PC-3 (cell line): Measurements from ENCODE around the gene MZT2B. TPM values are rescaled to one million over a fixed set of nuclear protein-coding genes. Genes with fewer than 3 reads are reported as not detected.
"Not testable (repeated sequence)": the region's sequence is repeated elsewhere in the genome, so short reads cannot be mapped to it uniquely, and the experiment has no call there.

ENCODE experiments used
- ATAC-seq: fragments of 200-7000 bp; cut with Tn5 transposase; 2 replicates; pipeline ENCODE4 v1.9.1; 2020; ENCODE audit warnings: mild to moderate bottlenecking, moderate library complexity
- BruUV-seq: library from RNA; stranded (reverse); fragments of 400-500 nt; replicated peaks from 2 replicates; lab custom pipeline; 2021; lab: Mats Ljungman, UMichigan
- CTCF ChIA-PET: fragments of 300-600 bp; sonication (Branson Sonifier 250); formaldehyde crosslinking; loops from one replicate; lab custom pipeline; 2022; ENCODE audit warnings: antibody characterized with exemption; lab: Charles Lee
- POLR2A ChIA-PET: fragments of 300-600 bp; sonication (Branson Sonifier 250); formaldehyde crosslinking; loops from one replicate; lab custom pipeline; 2022; ENCODE audit warnings: antibody characterized with exemption; ENCODE audit not compliant: unreplicated experiment; lab: Charles Lee
- DNase-seq: peaks from one replicate; pipeline ENCODE4 v3.0.0-alpha.2; 2015
- H2AFZ ChIP-seq: fragments of 300-600 bp; sonication (generic); 2 replicates; pipeline ENCODE4 v1.6.0; 2016; ENCODE audit warnings: antibody characterized with exemption, low read length
- H3F3A ChIP-seq: fragments of 300-600 bp; sonication (generic); one replicate; pipeline ENCODE4 v1.6.0; 2017; ENCODE audit warnings: antibody characterized with exemption, low read length, control low read depth, mild to moderate bottlenecking; ENCODE audit not compliant: unreplicated experiment
- H3K27ac ChIP-seq: fragments of 300-600 bp; sonication (generic); 2 replicates; pipeline ENCODE4 v1.5.1; 2016; ENCODE audit warnings: mild to moderate bottlenecking, low read length
- H3K27me3 ChIP-seq: fragments of 300-600 bp; sonication (generic); 2 replicates; pipeline ENCODE4 v1.6.1; 2016; ENCODE audit warnings: low read length, mixed read lengths
- H3K36me3 ChIP-seq: fragments of 300-600 bp; sonication (generic); 2 replicates; pipeline ENCODE4 v1.6.1; 2016; ENCODE audit warnings: low read depth, mixed run types, low read length, mixed read lengths
- H3K4me1 ChIP-seq: fragments of 300-600 bp; sonication (generic); 2 replicates; pipeline ENCODE4 v1.5.1; 2016; ENCODE audit warnings: low read length; ENCODE audit not compliant: insufficient read depth
- H3K4me2 ChIP-seq: fragments of 300-600 bp; sonication (generic); 2 replicates; pipeline ENCODE4 v1.6.0; 2016; ENCODE audit warnings: low read length
- H3K4me3 ChIP-seq: fragments of 300-600 bp; sonication (generic); 2 replicates; pipeline ENCODE4 v1.5.1; 2016; ENCODE audit warnings: mild to moderate bottlenecking, low read length, mixed read lengths
- H3K79me2 ChIP-seq: fragments of 300-600 bp; sonication (generic); 2 replicates; pipeline ENCODE4 v1.6.1; 2017; ENCODE audit warnings: low read length, mixed read lengths
- H3K9ac ChIP-seq: fragments of 300-600 bp; sonication (generic); 2 replicates; pipeline ENCODE4 v1.6.0; 2016; ENCODE audit warnings: mild to moderate bottlenecking, low read length
- H3K9me2 ChIP-seq: fragments of 300-600 bp; sonication (generic); replicated peaks from 2 replicates; pipeline ENCODE4 v1.6.1; 2016; ENCODE audit warnings: mixed run types, low read length, mixed read lengths
- H3K9me3 ChIP-seq: fragments of 300-600 bp; sonication (generic); 2 replicates; pipeline ENCODE4 v1.6.1; 2016; ENCODE audit warnings: low read length, mixed read lengths
- H4K20me1 ChIP-seq: fragments of 300-600 bp; sonication (generic); 2 replicates; pipeline ENCODE4 v1.6.1; 2016; ENCODE audit warnings: low read length, mixed read lengths
- intact Hi-C: fragments of 100-400 bp; cut with micrococcal nuclease; formaldehyde crosslinking; loops from 2 replicates; pipeline ENCODE4 v1.9.0; 2023
- total RNA-seq: library from RNA; depleted of rRNA; stranded (reverse); fragments of >200 nt; gene quantifications from 2 replicates; pipeline ENCODE4 v1.2.3, GENCODE V29; 2014

The MZT2B gene
- total RNA-seq, 1 experiment from 2014 or later: 502 TPM

GRCh38 chr2:130222523-130222922 is 40.5 kb downstream of the MZT2B start:
- H3K9me3 ChIP-seq, H3K27me3 ChIP-seq, H3F3A ChIP-seq, ATAC-seq, H3K4me1 ChIP-seq, intact Hi-C loops, H3K4me2 ChIP-seq, BruUV-seq, H3K27ac ChIP-seq, POLR2A ChIA-PET, H3K4me3 ChIP-seq, H3K36me3 ChIP-seq, H2AFZ ChIP-seq, H4K20me1 ChIP-seq, H3K79me2 ChIP-seq, H3K9me2 ChIP-seq, DNase-seq, CTCF ChIA-PET, H3K9ac ChIP-seq: not testable (repeated sequence)

GRCh38 chr2:130228005-130228404 is 45.9 kb downstream of the MZT2B start:
- ATAC-seq, CTCF ChIA-PET: not testable (repeated sequence)

GRCh38 chr2:130228467-130229160 is 46.6 kb downstream of the MZT2B start:
- intact Hi-C loops, H3K9me2 ChIP-seq, ATAC-seq, H3K4me3 ChIP-seq, H3K27ac ChIP-seq, DNase-seq, H2AFZ ChIP-seq, H3K27me3 ChIP-seq, H3K4me1 ChIP-seq, H3F3A ChIP-seq, H3K79me2 ChIP-seq, H3K4me2 ChIP-seq, CTCF ChIA-PET, H4K20me1 ChIP-seq, POLR2A ChIA-PET, BruUV-seq, H3K36me3 ChIP-seq, H3K9me3 ChIP-seq, H3K9ac ChIP-seq: not testable (repeated sequence)

More at GRCh38 chr2:130228005-130228404, 45.9 kb downstream of the MZT2B start:
- H3K27me3 ChIP-seq, H2AFZ ChIP-seq, H4K20me1 ChIP-seq, POLR2A ChIA-PET, H3K4me3 ChIP-seq, H3K79me2 ChIP-seq, H3K4me1 ChIP-seq, H3K9me3 ChIP-seq, DNase-seq, intact Hi-C loops, H3K9ac ChIP-seq, H3F3A ChIP-seq, H3K4me2 ChIP-seq, BruUV-seq, H3K27ac ChIP-seq, H3K9me2 ChIP-seq, H3K36me3 ChIP-seq: not testable (repeated sequence)

- not testable (repeated sequence) for H3K4me3 ChIP-seq, ATAC-seq
Measured at GRCh38 chr2:130229161-130229510, 47.1 kb downstream of the MZT2B start.

GRCh38 chr2:130230376-130230775 is 48.3 kb downstream of the MZT2B start:
- H3K9me3 ChIP-seq, H3K9me2 ChIP-seq, H3K4me2 ChIP-seq, BruUV-seq, H2AFZ ChIP-seq, H4K20me1 ChIP-seq, H3F3A ChIP-seq, H3K27me3 ChIP-seq, H3K36me3 ChIP-seq, POLR2A ChIA-PET, H3K4me3 ChIP-seq, intact Hi-C loops, H3K9ac ChIP-seq, DNase-seq, H3K4me1 ChIP-seq, ATAC-seq, CTCF ChIA-PET, H3K27ac ChIP-seq, H3K79me2 ChIP-seq: not testable (repeated sequence)

More at GRCh38 chr2:130229161-130229510, 47.1 kb downstream of the MZT2B start:
- BruUV-seq, H3K9me2 ChIP-seq, H3K27me3 ChIP-seq, POLR2A ChIA-PET, H4K20me1 ChIP-seq, DNase-seq, H3K9me3 ChIP-seq, H3K4me2 ChIP-seq, H2AFZ ChIP-seq, H3K36me3 ChIP-seq, H3K79me2 ChIP-seq, intact Hi-C loops, H3K4me1 ChIP-seq, H3K27ac ChIP-seq, H3K9ac ChIP-seq, CTCF ChIA-PET, H3F3A ChIP-seq: not testable (repeated sequence)

GRCh38 chr2:130230907-130231306 is 48.8 kb downstream of the MZT2B start:
- H3K9me3 ChIP-seq, H3K4me2 ChIP-seq, CTCF ChIA-PET, intact Hi-C loops, H3K4me1 ChIP-seq, BruUV-seq, H3K79me2 ChIP-seq, H3K27me3 ChIP-seq, H3K9me2 ChIP-seq, H3K4me3 ChIP-seq, H2AFZ ChIP-seq, H3K27ac ChIP-seq, H3K36me3 ChIP-seq, H3K9ac ChIP-seq, ATAC-seq, POLR2A ChIA-PET, H3F3A ChIP-seq, H4K20me1 ChIP-seq, DNase-seq: not testable (repeated sequence)
